ENCODE measurements around the gene SDHC. TPM values are rescaled to one million over a fixed set of nuclear protein-coding genes. Genes with fewer than 3 reads are reported as not detected.

The SDHC gene
- total and polyA plus RNA-seq, 2 of the 8 experiments (the other 6 are each of a cell fraction or from before 2014, with no cell fraction given), result 224 to 305 TPM

DNA sequence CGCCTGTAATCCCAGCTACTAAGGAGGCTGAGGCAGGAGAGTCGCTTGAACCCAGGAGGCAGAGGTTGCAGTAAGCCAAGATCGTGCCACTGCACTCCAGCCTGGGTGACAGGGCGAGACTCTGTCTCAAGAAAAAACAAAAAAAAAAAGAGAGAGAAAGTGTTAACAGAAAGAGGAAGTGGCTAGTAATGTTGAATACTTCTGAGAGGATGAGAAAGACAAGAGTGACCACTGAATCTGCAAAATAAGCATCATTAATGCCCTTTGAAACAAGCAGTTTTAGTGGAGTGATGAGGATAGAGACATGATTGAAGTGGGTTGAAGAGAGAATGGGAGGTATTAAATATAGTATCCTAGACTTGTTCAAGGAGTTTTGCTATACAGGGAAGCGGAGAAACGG is 16.1 kb upstream of the SDHC start:
- Histone ChIP-seq H2BK20ac (ENCODE audit: low read length) (no peak overlapping the region), H3K27ac (ENCODE audit: low read depth, low read length) (no peak overlapping the region), H3K4me1 (replicated peaks in 1 of 4; ENCODE audit: control insufficient read depth in 3 of 4, insufficient read depth in 4 of 4, low read length in 3 of 4) (peaks cover 0 to 3% (median under 1%) of the 10 kb centered on the region in 4 experiments; a peak in 3 of 7 replicates), H3K4me3 (ENCODE audit: extremely low read depth in 1 of 4, insufficient read depth in 2 of 4, low read depth in 3 of 4, low read length in 4 of 4) (no peak overlapping the region), H4K8ac (ENCODE audit: extremely low read depth, insufficient read depth, low read length) (no peak overlapping the region; the same call in 1 of the 2 replicates), H4K91ac (replicated peaks; ENCODE audit: insufficient read length, low read length) (no peak overlapping the region), H2BK12ac (ENCODE audit: low read depth, low read length) (no peak overlapping the region), H2BK5ac (ENCODE audit: low read depth, low read length) (no peak overlapping the region), H3K56ac (replicated peaks; ENCODE audit: insufficient read length, low read depth, low read length) (no peak overlapping the region), H3K9me3 (ENCODE audit: insufficient read depth in 2 of 2, low read depth in 1 of 2, low read length in 1 of 2) (no peaks in the 10 kb centered on the region), H3K36me3 (ENCODE audit: control insufficient read depth in 2 of 4, insufficient read depth in 4 of 4, low read length in 3 of 4) (no peaks in the 10 kb centered on the region), H3K4ac (replicated peaks; ENCODE audit: insufficient read length, low read depth, low read length) (no peak overlapping the region), H2AK5ac (ENCODE audit: low read depth, low read length) (no peak overlapping the region), H3K9ac (replicated peaks in 1 of 4; ENCODE audit: extremely low read depth in 1 of 4, low read depth in 3 of 4, low read length in 3 of 4) (no peak overlapping the region), H3K23me2 (ENCODE audit: low read depth, low read length) (no peaks in the 10 kb centered on the region), H3K27me3 (replicated peaks in 1 of 4; ENCODE audit: control insufficient read depth in 3 of 4, extremely low read depth in 1 of 4, insufficient read depth in 3 of 4, low read length in 3 of 4) (no peaks in the 10 kb centered on the region), H3K4me2 (ENCODE audit: insufficient read depth in 1 of 2, low read depth in 2 of 2, low read length in 2 of 2) (no peak overlapping the region), H2BK15ac (ENCODE audit: low read length) (no peak overlapping the region), H3K79me2 (ENCODE audit: control insufficient read depth in 1 of 2, insufficient read depth in 2 of 2, low read length in 2 of 2) (no peaks in the 10 kb centered on the region), H4K5ac (ENCODE audit: insufficient read length, low read depth, low read length) (no peak overlapping the region), H3K14ac (ENCODE audit: insufficient read length) (no peak overlapping the region), H3K23ac (ENCODE audit: insufficient read length) (no peak overlapping the region), H2AFZ (ENCODE audit: low read length) (no peak overlapping the region), H4K20me1 (replicated peaks in 1 of 2; ENCODE audit: control insufficient read depth in 1 of 2, insufficient read depth in 2 of 2, low read length in 2 of 2) (no peaks in the 10 kb centered on the region), H3K18ac (ENCODE audit: extremely low read depth, low read length) (no peak overlapping the region), H2BK120ac (replicated peaks; ENCODE audit: low read depth, low read length) (no peak overlapping the region), H3K79me1 (ENCODE audit: low read depth, low read length) (no peaks in the 10 kb centered on the region)
- POLR2A ChIA-PET (ENCODE audit: partially characterized antibody), result no interaction called here
- CTCF ChIA-PET (ENCODE audit: partially characterized antibody), result interaction anchor here (0.7 to 12.1 kb wide), 3 partner anchors 74 to 98 kb away, joined by 3 to 201 read pairs (median 3); partner anchors contain the start of genes APOA2, FCER1G and TOMM40L
- DNase-seq (ENCODE audit: low read depth in 1 of 2, low spot score in 2 of 2) (no peak), FAIRE-seq (no peak)
- 85% methylated on average over 4 of the region's 6 CpGs; no CpG with 5 or more reads in 1 of the 2 experiments for WGBS, 2 experiments (ENCODE audit: extremely low coverage in 1 of 2, insufficient coverage in 1 of 2, insufficient read length in 1 of 2, insufficient replicate concordance in 2 of 2, low coverage in 1 of 2, low lambda C conversion rate in 2 of 2, missing lambda C conversion rate in 1 of 2)
- TF ChIP-seq BACH1 (IDR thresholded peaks at IDR 0.05; ENCODE audit: low read length), result no peak
- TF ChIP-seq HDAC6 (IDR thresholded peaks at IDR 0.05; ENCODE audit: low read depth, low read length), result no peak
- TF ChIP-seq CBX5 (IDR thresholded peaks at IDR 0.05; ENCODE audit: low read depth, low read length), result no peak
- no peak for TF ChIP-seq TBP (IDR thresholded peaks at IDR 0.05; ENCODE audit: low read depth, low read length)
- no peak for TF ChIP-seq PHF8 (conservative IDR thresholded peaks at IDR 0.05; ENCODE audit: low read depth, low read length)
- TF ChIP-seq TAF7 (optimal IDR thresholded peaks at IDR 0.05; ENCODE audit: borderline replicate concordance, low read depth, low read length), result no peak
- no peak for TF ChIP-seq POLR2A (IDR thresholded peaks at IDR 0.05; ENCODE audit: control extremely low read depth in 1 of 2, low read depth in 2 of 2, low read length in 2 of 2)
- TF ChIP-seq CBX8 (IDR thresholded peaks at IDR 0.05; ENCODE audit: borderline replicate concordance, low read depth, low read length), result no peak
- no peak for TF ChIP-seq SIX5 (IDR thresholded peaks at IDR 0.05; ENCODE audit: low read depth, low read length)
- TF ChIP-seq POU5F1 (IDR thresholded peaks at IDR 0.05; ENCODE audit: low read depth, low read length), result no peak
- TF ChIP-seq, protein P1, sequence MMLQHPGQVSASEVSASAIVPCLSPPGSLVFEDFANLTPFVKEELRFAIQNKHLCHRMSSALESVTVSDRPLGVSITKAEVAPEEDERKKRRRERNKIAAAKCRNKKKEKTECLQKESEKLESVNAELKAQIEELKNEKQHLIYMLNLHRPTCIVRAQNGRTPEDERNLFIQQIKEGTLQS (IDR thresholded peaks at IDR 0.05; ENCODE audit: insufficient read depth, low read depth, low read length), result no peak
- no peak for TF ChIP-seq EP300 (IDR thresholded peaks at IDR 0.05; ENCODE audit: borderline replicate concordance in 1 of 2, low read depth in 2 of 2, low read length in 2 of 2)
- no peak for TF ChIP-seq CEBPB (IDR thresholded peaks at IDR 0.05; ENCODE audit: low read depth, low read length)
- TF ChIP-seq SP2 (IDR thresholded peaks at IDR 0.05; ENCODE audit: low read length), result no peak
- TF ChIP-seq SP4 (IDR thresholded peaks at IDR 0.05; ENCODE audit: low read length), result no peak
- TF ChIP-seq ZNF274 (IDR thresholded peaks at IDR 0.05; ENCODE audit: borderline replicate concordance, extremely low read depth, low read length), result no peak

Data from H1 (cell line).